HCT116 (cell line): ENCODE data around the gene BRINP1. TPM values are rescaled to one million over a fixed set of nuclear protein-coding genes. Genes with fewer than 3 reads are reported as not detected.

Experiments used
- ATAC-seq: fragments of 200-7000 bp; cut with Tn5 transposase; 2 replicates; pipeline ENCODE4 v1.9.1; 2020; ENCODE audit warnings: mild to moderate bottlenecking, moderate library complexity
- BruUV-seq: library from RNA; stranded (reverse); fragments of 400-500 nt; replicated peaks from 2 replicates; lab custom pipeline; 2021; lab: Mats Ljungman, UMichigan
- CTCF ChIA-PET: fragments of 300-600 bp; sonication (Branson Sonifier 250); formaldehyde crosslinking; loops from one replicate; lab custom pipeline; 2021; ENCODE audit warnings: antibody characterized with exemption; lab: Charles Lee
- POLR2A ChIA-PET: fragments of 300-600, 350-600 bp; sonication (Branson Sonifier 250); formaldehyde crosslinking; loops from one replicate; lab custom pipeline; 2021; ENCODE audit warnings: antibody characterized with exemption; lab: Charles Lee
- RAD21 ChIA-PET, 2 experiments: fragments of 300-600 bp; sonication (Branson Sonifier 250); formaldehyde crosslinking; loops; one replicate each; lab custom pipeline; 2023; ENCODE audit warnings: low total read pairs in 2 of 2; ENCODE audit not compliant: uncharacterized antibody in 2 of 2, unreplicated experiment in 2 of 2, low non-redundant PET in 1 of 2; lab: Charles Lee
- DNase-seq: peaks from one replicate; pipeline ENCODE4 v3.0.0-alpha.2; 2010; ENCODE audit warnings: low read depth, low spot score
- H2AFZ ChIP-seq: fragments of 200-600 bp; shearing (Covaris generic), sonication (generic); 2 replicates; pipeline ENCODE4 v1.6.1; 2017; ENCODE audit warnings: low read depth, mixed run types, mixed read lengths, antibody characterized with exemption, low read length; ENCODE audit not compliant: poor library complexity, severe bottlenecking
- H3K27ac ChIP-seq: 2 replicates; pipeline ENCODE4 v1.5.1; 2012; ENCODE audit warnings: low read depth, low read length
- H3K27me3 ChIP-seq: fragments of 200-600 bp; sonication (generic); 2 replicates; pipeline ENCODE4 v1.6.1; 2016; ENCODE audit warnings: mixed run types, low read length, mixed read lengths; ENCODE audit not compliant: insufficient read depth
- H3K36me3 ChIP-seq, 2 experiments: fragments of 200-500 bp in 1 of 2; fragments of 200-600 bp in 1 of 2; sonication (Bioruptor generic) in 1 of 2; sonication (generic) in 1 of 2; 2 replicates each; pipeline versions ENCODE4 v1.5.1 to v1.6.1; 2014 to 2016; ENCODE audit warnings: low read length in 2 of 2, inconsistent platforms in 1 of 2, mixed read lengths in 1 of 2, mixed run types in 1 of 2; ENCODE audit not compliant: insufficient read depth in 2 of 2, control insufficient read depth in 1 of 2
- H3K4me1 ChIP-seq, 2 experiments: fragments of 200-600 bp in 1 of 2; sonication (generic) in 1 of 2; 2 replicates each; pipeline versions ENCODE4 v1.5.1 to v1.6.1; 2012 to 2017; ENCODE audit warnings: low read length in 2 of 2, inconsistent platforms in 1 of 2, mild to moderate bottlenecking in 1 of 2, mixed read lengths in 1 of 2, mixed run types in 1 of 2, moderate library complexity in 1 of 2; ENCODE audit not compliant: insufficient read depth in 2 of 2, control insufficient read depth in 1 of 2
- H3K4me2 ChIP-seq: fragments of 200-600 bp; sonication (generic); 2 replicates; pipeline ENCODE4 v1.6.1; 2017; ENCODE audit warnings: mixed run types, low read length, mixed read lengths
- H3K4me3 ChIP-seq, 2 experiments: fragments of 200-600 bp in 1 of 2; sonication (generic) in 1 of 2; replicated peaks in 1 of 2; 2 replicates each; pipeline ENCODE4 v1.5.1; 2011 to 2016; ENCODE audit warnings: low read length in 2 of 2, control low read depth in 1 of 2, low read depth in 1 of 2, mild to moderate bottlenecking in 1 of 2, mixed read lengths in 1 of 2, mixed run types in 1 of 2
- H3K79me2 ChIP-seq: fragments of 200-600 bp; sonication (generic); 2 replicates; pipeline ENCODE4 v1.6.1; 2017; ENCODE audit warnings: mild to moderate bottlenecking, mixed run types, low read length, moderate library complexity, mixed read lengths; ENCODE audit not compliant: insufficient read depth
- H3K9ac ChIP-seq: fragments of 200-600 bp; sonication (generic); 2 replicates; pipeline ENCODE4 v1.6.1; 2016; ENCODE audit warnings: low read length, mixed read lengths
- H3K9me2 ChIP-seq: fragments of 200-600 bp; sonication (generic), shearing (Covaris generic); 2 replicates; pipeline ENCODE4 v1.6.1; 2017; ENCODE audit warnings: mixed run types, mild to moderate bottlenecking, moderate library complexity; ENCODE audit not compliant: insufficient read depth
- H3K9me3 ChIP-seq, 2 experiments: fragments of 200-500 bp in 1 of 2; fragments of 200-600 bp in 1 of 2; sonication (Bioruptor generic) in 1 of 2; sonication (generic) in 1 of 2; 2 replicates each; pipeline ENCODE4 v1.6.1; 2014 to 2017; ENCODE audit warnings: low read length in 2 of 2, mixed read lengths in 2 of 2, inconsistent platforms in 1 of 2, low read depth in 1 of 2, mild to moderate bottlenecking in 1 of 2, mixed run types in 1 of 2, moderate library complexity in 1 of 2; ENCODE audit not compliant: control insufficient read depth in 1 of 2, insufficient read depth in 1 of 2
- H4K20me1 ChIP-seq: fragments of 200-600 bp; sonication (generic), shearing (Covaris generic); 2 replicates; pipeline ENCODE4 v1.6.1; 2017; ENCODE audit warnings: mixed run types, mild to moderate bottlenecking, moderate library complexity; ENCODE audit not compliant: insufficient read depth
- CBX3 ChIP-seq: IDR thresholded peaks from 2 replicates; pipeline ENCODE4 v1.6.1; 2012; ENCODE audit warnings: low read depth
- CEBPB ChIP-seq: IDR thresholded peaks from 2 replicates; pipeline ENCODE4 v1.6.1; 2012; ENCODE audit warnings: low read depth
- EGR1 ChIP-seq: IDR thresholded peaks from 2 replicates; pipeline ENCODE4 v1.6.1; 2012; ENCODE audit warnings: low read depth
- ELF1 ChIP-seq: IDR thresholded peaks from 2 replicates; pipeline ENCODE4 v1.6.1; 2012; ENCODE audit warnings: low read depth, borderline replicate concordance
- EZH2 ChIP-seq: fragments of 200-600 bp; sonication (generic); IDR thresholded peaks from 2 replicates; pipeline ENCODE4 v1.6.1; 2017; ENCODE audit warnings: antibody characterized with exemption, mixed run types
- EZH2phosphoT487 ChIP-seq: fragments of 200-600 bp; IDR thresholded peaks from 2 replicates; pipeline ENCODE4 v1.6.1; 2018; ENCODE audit warnings: antibody characterized with exemption, borderline replicate concordance
- FOSL1 ChIP-seq: IDR thresholded peaks from 2 replicates; pipeline ENCODE4 v1.6.1; 2012; ENCODE audit warnings: low read depth
- JUND ChIP-seq: IDR thresholded peaks from 2 replicates; pipeline ENCODE4 v1.6.1; 2012
- POLR2A ChIP-seq: IDR thresholded peaks from 2 replicates; pipeline ENCODE4 v1.7.0; 2011; ENCODE audit warnings: borderline replicate concordance; ENCODE audit not compliant: insufficient read depth, insufficient read length; ENCODE audit errors: extremely low read depth
- POLR2AphosphoS5 ChIP-seq: IDR thresholded peaks from 2 replicates; pipeline ENCODE4 v1.6.1; 2011; ENCODE audit warnings: mild to moderate bottlenecking, low read depth, low read length, moderate library complexity
- RAD21 ChIP-seq: IDR thresholded peaks from 2 replicates; pipeline ENCODE4 v1.6.1; 2012; ENCODE audit warnings: low read depth, mild to moderate bottlenecking
- SP1 ChIP-seq: IDR thresholded peaks from 2 replicates; pipeline ENCODE4 v1.6.1; 2012; ENCODE audit warnings: low read depth
- TCF7L2 ChIP-seq: IDR thresholded peaks from 2 replicates; pipeline ENCODE4 v1.7.0; 2011; ENCODE audit warnings: borderline replicate concordance, inconsistent platforms; ENCODE audit not compliant: insufficient read depth, insufficient read length; ENCODE audit errors: extremely low read depth
- ZFX ChIP-seq: fragments of 450-650 bp; IDR thresholded peaks from 2 replicates; pipeline ENCODE4 v1.6.1; 2017
- ZNF274 ChIP-seq: fragments of 200-500 bp; sonication (Bioruptor generic); IDR thresholded peaks from 2 replicates; pipeline ENCODE4 v1.6.1; 2014; ENCODE audit warnings: mild to moderate bottlenecking, low read depth, low read length, inconsistent platforms
- intact Hi-C: fragments of 100-400 bp; cut with micrococcal nuclease; formaldehyde crosslinking; loops from 2 replicates; pipeline ENCODE4 v1.10.0; 2022
- total RNA-seq: library from RNA; stranded (reverse); gene quantifications from one replicate; pipeline ENCODE4 v1.2.1, GENCODE V29; 2021; ENCODE audit not compliant: unreplicated experiment
- TF ChIP-seq, protein P1 (sequence below): IDR thresholded peaks from 2 replicates; pipeline ENCODE4 v1.6.1; 2011; ENCODE audit warnings: mild to moderate bottlenecking, low read length, moderate library complexity; ENCODE audit not compliant: insufficient replicate concordance; ENCODE audit errors: extremely low read depth
- TF ChIP-seq, protein P2 (sequence below), 3 experiments: fragments of 200-600 bp in 1 of 3; sonication (generic) in 1 of 3; IDR thresholded peaks in 2 of 3; conservative IDR thresholded peaks in 1 of 3; 2 replicates each; pipeline ENCODE4 v1.5.1; 2012 to 2017; ENCODE audit warnings: low read depth in 2 of 3, low read length in 2 of 3, antibody characterized with exemption in 1 of 3, borderline replicate concordance in 1 of 3, control low read depth in 1 of 3, mild to moderate bottlenecking in 1 of 3, mixed read lengths in 1 of 3, mixed run types in 1 of 3, moderate library complexity in 1 of 3; ENCODE audit not compliant: insufficient read depth in 1 of 3
- TF ChIP-seq, protein P3 (sequence below): IDR thresholded peaks from 2 replicates; pipeline ENCODE4 v1.6.1; 2012
- TF ChIP-seq, protein P4 (sequence below): IDR thresholded peaks from 2 replicates; pipeline ENCODE4 v1.6.1; 2012; ENCODE audit warnings: low read depth

BRINP1 gene
- total RNA-seq, 1 experiment from 2014 or later, result not detected

DNA sequence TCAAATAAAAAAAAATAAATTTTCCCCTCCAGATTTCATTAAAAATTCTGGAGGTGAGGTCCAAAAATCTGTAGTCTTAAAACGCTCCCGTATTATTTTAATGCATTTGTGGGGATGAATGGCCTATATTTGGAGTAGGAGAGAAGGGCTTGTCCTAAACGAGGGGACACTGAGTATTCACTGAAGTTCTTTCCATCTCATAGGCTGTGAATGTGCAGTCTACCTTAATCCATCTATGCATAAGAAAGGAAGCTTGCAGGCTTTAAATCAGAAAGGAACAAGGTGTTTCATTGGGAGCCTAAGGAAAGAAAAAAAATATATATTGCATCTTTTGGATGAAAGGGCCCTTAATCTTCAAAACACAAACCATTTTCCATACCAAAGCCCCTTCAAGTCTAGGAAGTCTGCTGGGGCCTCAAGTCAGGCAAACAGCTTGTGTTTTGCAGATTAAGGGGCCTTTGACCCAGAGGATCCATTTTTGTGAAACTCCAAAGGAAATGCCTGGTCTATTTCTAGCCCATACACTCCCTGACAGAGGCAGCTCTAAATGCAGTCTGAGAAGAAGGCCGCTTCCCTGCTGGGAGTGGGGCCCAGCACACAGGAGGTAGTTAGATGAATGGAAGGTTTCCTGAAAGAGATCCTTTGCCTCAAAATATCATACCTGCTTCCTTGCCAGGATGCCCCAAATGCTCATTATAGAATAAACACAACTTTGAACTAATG, 35.6 kb downstream of the BRINP1 start:
- no peaks in the 10 kb centered on the region for H3K27me3 ChIP-seq
- H4K20me1 ChIP-seq, result no peaks in the 10 kb centered on the region
- H3K9ac ChIP-seq, result no peak overlapping the region
- RAD21 ChIA-PET, result no interaction called here
- BruUV-seq, result no TSS peak
- no peak overlapping the region for H3K4me3 ChIP-seq
- TF ChIP-seq, protein P1, sequence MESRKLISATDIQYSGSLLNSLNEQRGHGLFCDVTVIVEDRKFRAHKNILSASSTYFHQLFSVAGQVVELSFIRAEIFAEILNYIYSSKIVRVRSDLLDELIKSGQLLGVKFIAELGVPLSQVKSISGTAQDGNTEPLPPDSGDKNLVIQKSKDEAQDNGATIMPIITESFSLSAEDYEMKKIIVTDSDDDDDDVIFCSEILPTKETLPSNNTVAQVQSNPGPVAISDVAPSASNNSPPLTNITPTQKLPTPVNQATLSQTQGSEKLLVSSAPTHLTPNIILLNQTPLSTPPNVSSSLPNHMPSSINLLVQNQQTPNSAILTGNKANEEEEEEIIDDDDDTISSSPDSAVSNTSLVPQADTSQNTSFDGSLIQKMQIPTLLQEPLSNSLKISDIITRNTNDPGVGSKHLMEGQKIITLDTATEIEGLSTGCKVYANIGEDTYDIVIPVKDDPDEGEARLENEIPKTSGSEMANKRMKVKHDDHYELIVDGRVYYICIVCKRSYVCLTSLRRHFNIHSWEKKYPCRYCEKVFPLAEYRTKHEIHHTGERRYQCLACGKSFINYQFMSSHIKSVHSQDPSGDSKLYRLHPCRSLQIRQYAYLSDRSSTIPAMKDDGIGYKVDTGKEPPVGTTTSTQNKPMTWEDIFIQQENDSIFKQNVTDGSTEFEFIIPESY, result no peak
- TF ChIP-seq EGR1, result no peak
- no peak for TF ChIP-seq RAD21
- no peak for TF ChIP-seq TCF7L2
- no peak for TF ChIP-seq EZH2
- TF ChIP-seq, protein P2, sequence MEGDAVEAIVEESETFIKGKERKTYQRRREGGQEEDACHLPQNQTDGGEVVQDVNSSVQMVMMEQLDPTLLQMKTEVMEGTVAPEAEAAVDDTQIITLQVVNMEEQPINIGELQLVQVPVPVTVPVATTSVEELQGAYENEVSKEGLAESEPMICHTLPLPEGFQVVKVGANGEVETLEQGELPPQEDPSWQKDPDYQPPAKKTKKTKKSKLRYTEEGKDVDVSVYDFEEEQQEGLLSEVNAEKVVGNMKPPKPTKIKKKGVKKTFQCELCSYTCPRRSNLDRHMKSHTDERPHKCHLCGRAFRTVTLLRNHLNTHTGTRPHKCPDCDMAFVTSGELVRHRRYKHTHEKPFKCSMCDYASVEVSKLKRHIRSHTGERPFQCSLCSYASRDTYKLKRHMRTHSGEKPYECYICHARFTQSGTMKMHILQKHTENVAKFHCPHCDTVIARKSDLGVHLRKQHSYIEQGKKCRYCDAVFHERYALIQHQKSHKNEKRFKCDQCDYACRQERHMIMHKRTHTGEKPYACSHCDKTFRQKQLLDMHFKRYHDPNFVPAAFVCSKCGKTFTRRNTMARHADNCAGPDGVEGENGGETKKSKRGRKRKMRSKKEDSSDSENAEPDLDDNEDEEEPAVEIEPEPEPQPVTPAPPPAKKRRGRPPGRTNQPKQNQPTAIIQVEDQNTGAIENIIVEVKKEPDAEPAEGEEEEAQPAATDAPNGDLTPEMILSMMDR (IDR thresholded peaks at IDR 0.05 in 2 of 3, conservative IDR thresholded peaks at IDR 0.05 in 1 of 3; ENCODE audit: borderline replicate concordance in 1 of 3, insufficient read depth in 1 of 3, low read depth in 2 of 3, low read length in 2 of 3), result no peak
- no peak for TF ChIP-seq ZNF274
- TF ChIP-seq, protein P3, sequence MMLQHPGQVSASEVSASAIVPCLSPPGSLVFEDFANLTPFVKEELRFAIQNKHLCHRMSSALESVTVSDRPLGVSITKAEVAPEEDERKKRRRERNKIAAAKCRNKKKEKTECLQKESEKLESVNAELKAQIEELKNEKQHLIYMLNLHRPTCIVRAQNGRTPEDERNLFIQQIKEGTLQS, result no peak
- no peak for TF ChIP-seq ELF1
- TF ChIP-seq CBX3, result no peak
- no peak for TF ChIP-seq EZH2phosphoT487
- TF ChIP-seq JUND, result no peak
- no peak for TF ChIP-seq POLR2A
- TF ChIP-seq CEBPB, result no peak
- no peak for TF ChIP-seq ZFX
- TF ChIP-seq, protein P4, sequence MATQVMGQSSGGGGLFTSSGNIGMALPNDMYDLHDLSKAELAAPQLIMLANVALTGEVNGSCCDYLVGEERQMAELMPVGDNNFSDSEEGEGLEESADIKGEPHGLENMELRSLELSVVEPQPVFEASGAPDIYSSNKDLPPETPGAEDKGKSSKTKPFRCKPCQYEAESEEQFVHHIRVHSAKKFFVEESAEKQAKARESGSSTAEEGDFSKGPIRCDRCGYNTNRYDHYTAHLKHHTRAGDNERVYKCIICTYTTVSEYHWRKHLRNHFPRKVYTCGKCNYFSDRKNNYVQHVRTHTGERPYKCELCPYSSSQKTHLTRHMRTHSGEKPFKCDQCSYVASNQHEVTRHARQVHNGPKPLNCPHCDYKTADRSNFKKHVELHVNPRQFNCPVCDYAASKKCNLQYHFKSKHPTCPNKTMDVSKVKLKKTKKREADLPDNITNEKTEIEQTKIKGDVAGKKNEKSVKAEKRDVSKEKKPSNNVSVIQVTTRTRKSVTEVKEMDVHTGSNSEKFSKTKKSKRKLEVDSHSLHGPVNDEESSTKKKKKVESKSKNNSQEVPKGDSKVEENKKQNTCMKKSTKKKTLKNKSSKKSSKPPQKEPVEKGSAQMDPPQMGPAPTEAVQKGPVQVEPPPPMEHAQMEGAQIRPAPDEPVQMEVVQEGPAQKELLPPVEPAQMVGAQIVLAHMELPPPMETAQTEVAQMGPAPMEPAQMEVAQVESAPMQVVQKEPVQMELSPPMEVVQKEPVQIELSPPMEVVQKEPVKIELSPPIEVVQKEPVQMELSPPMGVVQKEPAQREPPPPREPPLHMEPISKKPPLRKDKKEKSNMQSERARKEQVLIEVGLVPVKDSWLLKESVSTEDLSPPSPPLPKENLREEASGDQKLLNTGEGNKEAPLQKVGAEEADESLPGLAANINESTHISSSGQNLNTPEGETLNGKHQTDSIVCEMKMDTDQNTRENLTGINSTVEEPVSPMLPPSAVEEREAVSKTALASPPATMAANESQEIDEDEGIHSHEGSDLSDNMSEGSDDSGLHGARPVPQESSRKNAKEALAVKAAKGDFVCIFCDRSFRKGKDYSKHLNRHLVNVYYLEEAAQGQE, result no peak
- no peak for TF ChIP-seq POLR2AphosphoS5
- TF ChIP-seq FOSL1, result no peak
- TF ChIP-seq SP1, result no peak
- no peak overlapping the region for H3K4me2 ChIP-seq
- no peak overlapping the region for H3K27ac ChIP-seq
- no peaks in the 10 kb centered on the region for H3K36me3 ChIP-seq
- peaks cover 11% of the 10 kb centered on the region in 2 experiments; a peak in 2 of 4 replicates for H3K9me3 ChIP-seq
- H3K79me2 ChIP-seq, result no peaks in the 10 kb centered on the region
- H3K4me1 ChIP-seq, result no peaks in the 10 kb centered on the region
- no peak for DNase-seq
- H3K9me2 ChIP-seq, result no peaks in the 10 kb centered on the region
- CTCF ChIA-PET, result no interaction called here
- POLR2A ChIA-PET, result no interaction called here
- no peak for ATAC-seq
- intact Hi-C loops, result no loop called here
- no peak overlapping the region for H2AFZ ChIP-seq
